Measurements from ENCODE around the gene COL4A1. TPM values are rescaled to one million over a fixed set of nuclear protein-coding genes. Genes with fewer than 3 reads are reported as not detected.

Gene COL4A1
- total RNA-seq, 1 experiment from 2014 or later: 4.8 TPM

DNA sequence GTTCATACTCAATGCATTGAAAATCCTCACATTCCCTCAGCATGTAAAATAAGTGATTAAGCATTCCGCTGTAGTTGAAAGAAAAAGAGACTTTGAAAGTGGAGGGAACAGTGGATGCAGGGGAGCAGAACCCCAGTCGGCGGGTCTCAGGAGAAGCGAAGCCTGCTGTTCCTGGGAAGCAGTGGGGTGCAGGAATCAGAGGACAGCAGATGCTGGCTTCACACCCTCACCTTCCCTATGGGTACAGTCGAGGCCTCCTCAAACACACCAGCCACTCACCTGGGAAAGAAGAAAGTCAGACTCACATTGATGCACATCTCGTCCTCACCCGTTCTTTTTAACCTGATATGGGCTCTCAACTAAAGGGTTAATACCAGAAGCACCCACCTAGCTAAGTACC, 38.3 kb upstream of the COL4A1 start:
- no peak overlapping the region for H3K4me3 Mint-ChIP-seq (ENCODE audit: unreplicated experiment)
- Histone ChIP-seq H3K4me3 (ENCODE audit: low read depth, low read length) (no peak overlapping the region), H3K36me3 (ENCODE audit: control insufficient read depth, insufficient read depth, low read length) (no peaks in the 10 kb centered on the region), H3K27me3 (replicated peaks; ENCODE audit: control insufficient read depth, insufficient read depth, low read length) (no peaks in the 10 kb centered on the region), H3K4me1 (peaks cover 19% of the 10 kb centered on the region), H3K9me3 (no peaks in the 10 kb centered on the region)
- H3K36me3 Mint-ChIP-seq (ENCODE audit: insufficient read depth, unreplicated experiment): no peaks in the 10 kb centered on the region
- no peaks in the 10 kb centered on the region for H3K9me3 Mint-ChIP-seq (ENCODE audit: unreplicated experiment)
- peaks cover 12% of the 10 kb centered on the region for H3K4me1 Mint-ChIP-seq (ENCODE audit: low read depth, unreplicated experiment)
- no TSS peak for BruUV-seq (replicated peaks)
- intact Hi-C loops (cut with micrococcal nuclease; ENCODE audit: unreplicated experiment): no loop called here
- POLR2A ChIA-PET: no interaction called here
- H3K27me3 Mint-ChIP-seq (ENCODE audit: insufficient read depth, unreplicated experiment): no peaks in the 10 kb centered on the region
- no peak overlapping the region for H3K27ac Mint-ChIP-seq (ENCODE audit: unreplicated experiment)
- CTCF ChIA-PET: no interaction called here
- DNase-seq: no peak
- TF ChIP-seq CTCF (IDR thresholded peaks at IDR 0.05; ENCODE audit: insufficient read depth in 1 of 2, low read depth in 1 of 2, low read length in 1 of 2, severe bottlenecking in 1 of 2, unreplicated experiment in 1 of 2): no peak

DNA sequence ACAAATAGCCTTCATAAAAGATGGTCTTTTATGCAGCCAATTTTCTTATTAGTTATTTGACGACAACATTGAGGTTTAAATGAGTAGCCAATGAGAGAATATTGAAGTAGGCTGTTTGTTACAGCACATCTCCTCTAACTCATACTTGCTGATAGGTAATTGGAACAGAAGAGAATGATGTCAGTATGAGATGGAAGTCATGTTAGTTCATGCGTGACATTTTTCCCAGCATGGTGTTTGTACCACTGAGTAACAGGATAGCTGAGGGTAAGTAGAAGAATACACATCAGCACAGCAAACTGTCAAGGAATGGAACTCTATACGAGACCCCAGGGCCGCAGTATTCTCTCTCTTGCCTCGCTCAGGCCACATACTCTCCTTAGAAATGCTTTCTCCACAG, 37.4 kb upstream of the COL4A1 start:
- Mint-ChIP-seq H3K9me3 (ENCODE audit: unreplicated experiment) (no peaks in the 10 kb centered on the region), H3K27me3 (ENCODE audit: insufficient read depth, unreplicated experiment) (no peaks in the 10 kb centered on the region), H3K4me1 (ENCODE audit: low read depth, unreplicated experiment) (peaks cover 12% of the 10 kb centered on the region), H3K27ac (ENCODE audit: unreplicated experiment) (no peak overlapping the region), H3K4me3 (ENCODE audit: unreplicated experiment) (no peak overlapping the region), H3K36me3 (ENCODE audit: insufficient read depth, unreplicated experiment) (no peaks in the 10 kb centered on the region)
- intact Hi-C loops (cut with micrococcal nuclease; ENCODE audit: unreplicated experiment): no loop called here
- no peaks in the 10 kb centered on the region for H3K27me3 ChIP-seq (replicated peaks; ENCODE audit: control insufficient read depth, insufficient read depth, low read length)
- ChIA-PET POLR2A (no interaction called here), CTCF (no interaction called here)
- peaks cover 19% of the 10 kb centered on the region for H3K4me1 ChIP-seq
- no peak overlapping the region for H3K4me3 ChIP-seq (ENCODE audit: low read depth, low read length)
- no TSS peak for BruUV-seq (replicated peaks)
- H3K9me3 ChIP-seq: no peaks in the 10 kb centered on the region
- no peak for DNase-seq
- no peak for TF ChIP-seq CTCF (IDR thresholded peaks at IDR 0.05; ENCODE audit: insufficient read depth in 1 of 2, low read depth in 1 of 2, low read length in 1 of 2, severe bottlenecking in 1 of 2, unreplicated experiment in 1 of 2)
- H3K36me3 ChIP-seq (ENCODE audit: control insufficient read depth, insufficient read depth, low read length): no peaks in the 10 kb centered on the region

- no peak for DNase-seq
- Mint-ChIP-seq H3K9me3 (ENCODE audit: unreplicated experiment) (no peaks in the 10 kb centered on the region), H3K36me3 (ENCODE audit: insufficient read depth, unreplicated experiment) (no peaks in the 10 kb centered on the region), H3K4me1 (ENCODE audit: low read depth, unreplicated experiment) (peaks cover 12% of the 10 kb centered on the region), H3K27me3 (ENCODE audit: insufficient read depth, unreplicated experiment) (no peaks in the 10 kb centered on the region), H3K27ac (ENCODE audit: unreplicated experiment) (no peak overlapping the region), H3K4me3 (ENCODE audit: unreplicated experiment) (no peak overlapping the region)
- no peak for TF ChIP-seq CTCF (IDR thresholded peaks at IDR 0.05; ENCODE audit: insufficient read depth in 1 of 2, low read depth in 1 of 2, low read length in 1 of 2, severe bottlenecking in 1 of 2, unreplicated experiment in 1 of 2)
- POLR2A ChIA-PET: no interaction called here
- Histone ChIP-seq H3K4me3 (ENCODE audit: low read depth, low read length) (no peak overlapping the region), H3K9me3 (no peaks in the 10 kb centered on the region), H3K36me3 (ENCODE audit: control insufficient read depth, insufficient read depth, low read length) (no peaks in the 10 kb centered on the region), H3K27me3 (replicated peaks; ENCODE audit: control insufficient read depth, insufficient read depth, low read length) (no peaks in the 10 kb centered on the region), H3K4me1 (peaks cover 19% of the 10 kb centered on the region)
- no TSS peak for BruUV-seq (replicated peaks)
- intact Hi-C loops (cut with micrococcal nuclease; ENCODE audit: unreplicated experiment): no loop called here
- CTCF ChIA-PET: no interaction called here
Measured at GRCh38 chr13:110343241-110343865, 36.4 kb upstream of the COL4A1 start.
